GM18502 (cell line): ENCODE results near the gene PIP4K2B.

Experiments
- ATAC-seq: cut with Tn5 transposase; IDR thresholded peaks from one replicate; pipeline ENCODE4 v1.9.1; 2021; ENCODE audit warnings: mild to moderate bottlenecking; ENCODE audit not compliant: unreplicated experiment, poor library complexity

The PIP4K2B gene

GRCh38 chr17:38779965-38780752, 19.2 kb downstream of the PIP4K2B start:
- ATAC-seq, result no peak

- ATAC-seq, result no peak
Observed at GRCh38 chr17:38777641-38778250, 21.6 kb downstream of the PIP4K2B start.

- no peak for ATAC-seq
Observed at GRCh38 chr17:38773258-38773657, 26.1 kb downstream of the PIP4K2B start.

- no peak for ATAC-seq
Observed at GRCh38 chr17:38768417-38768816, 30.9 kb downstream of the PIP4K2B start.

- ATAC-seq, result no peak
Observed at GRCh38 chr17:38766341-38766740, 33.0 kb downstream of the PIP4K2B start.

GRCh38 chr17:38762231-38762630, 37.1 kb downstream of the PIP4K2B start:
- ATAC-seq, result no peak

GRCh38 chr17:38761612-38762011, 37.7 kb downstream of the PIP4K2B start:
- no peak for ATAC-seq

GRCh38 chr17:38753071-38753506, 46.3 kb downstream of the PIP4K2B start:
- ATAC-seq, result no peak

- ATAC-seq, result peak; percentile 73
Observed at GRCh38 chr17:38752308-38753070, 46.9 kb downstream of the PIP4K2B start, which contains the start of gene PSMB3. Gene PSMB3 (plus strand): TSS chr17:38752741. CDS start chr17:38752827, 86 bp downstream.

GRCh38 chr17:38751808-38752307, 47.5 kb downstream of the PIP4K2B start:
- peak; percentile 27 for ATAC-seq

- ATAC-seq, result no peak
Observed at GRCh38 chr17:38751144-38751807, 48.1 kb downstream of the PIP4K2B start.

- no peak for ATAC-seq
Observed at GRCh38 chr17:38750312-38751121, 48.8 kb downstream of the PIP4K2B start.

- no peak for ATAC-seq
Observed at GRCh38 chr17:38750044-38750311, 49.4 kb downstream of the PIP4K2B start.

GRCh38 chr17:38749223-38750043, 49.9 kb downstream of the PIP4K2B start:
- no peak for ATAC-seq

GRCh38 chr17:38748892-38749222, 50.5 kb downstream of the PIP4K2B start:
- ATAC-seq, result no peak

- ATAC-seq, result no peak
Observed at GRCh38 chr17:38748149-38748891, 51.0 kb downstream of the PIP4K2B start, which contains the start of gene PCGF2. Gene PCGF2 (minus strand): TSS chr17:38748336. CDS start chr17:38740402, 7,934 bp downstream.

- no peak for ATAC-seq
Observed at GRCh38 chr17:38747463-38748148, 51.8 kb downstream of the PIP4K2B start.
